Gastrocnemius medialis (tissue), 4 donors: Measurements from ENCODE around the gene FNTB.

Source experiments
- POLR2A ChIP-seq, 2 donors: fragments of 450-650 bp; IDR thresholded peaks; one replicate each; pipeline ENCODE4 v1.6.1; 2017; ENCODE audit warnings: antibody characterized with exemption in 2 of 2, mild to moderate bottlenecking in 2 of 2, moderate library complexity in 2 of 2
- TF ChIP-seq, protein P1 (sequence below), 5 experiments: fragments of 450-650 bp in 3 of 5; fragments of 200-600 bp in 2 of 5; sonication (generic) in 2 of 5; IDR thresholded peaks in 4 of 5; conservative IDR thresholded peaks in 1 of 5; 1 replicate in 4 of 5; 2 replicates in 1 of 5; pipeline ENCODE4 v1.5.1; 2016 to 2019; ENCODE audit warnings: antibody characterized with exemption in 5 of 5, mild to moderate bottlenecking in 3 of 5, moderate library complexity in 3 of 5

DNA sequence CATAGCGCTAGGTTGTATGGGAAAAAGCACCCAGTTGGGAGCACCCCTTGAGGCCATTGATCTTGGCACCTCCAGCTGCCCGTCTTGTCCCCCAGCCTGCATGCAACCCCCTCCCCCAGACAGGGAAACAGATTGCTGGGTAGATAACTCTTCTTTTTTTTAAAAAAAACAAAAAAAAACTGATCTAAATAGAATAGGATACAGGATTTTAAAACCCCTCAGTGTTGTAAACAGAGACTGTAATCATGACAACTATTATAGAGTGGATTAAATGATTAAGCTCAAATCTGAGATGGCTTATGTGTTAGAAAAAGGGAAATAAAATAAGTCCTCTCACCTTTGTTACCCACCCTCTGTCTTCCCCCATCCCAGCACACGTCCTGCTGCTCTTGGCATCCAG is 66.8 kb downstream of the FNTB start:
- TF ChIP-seq, protein P1, sequence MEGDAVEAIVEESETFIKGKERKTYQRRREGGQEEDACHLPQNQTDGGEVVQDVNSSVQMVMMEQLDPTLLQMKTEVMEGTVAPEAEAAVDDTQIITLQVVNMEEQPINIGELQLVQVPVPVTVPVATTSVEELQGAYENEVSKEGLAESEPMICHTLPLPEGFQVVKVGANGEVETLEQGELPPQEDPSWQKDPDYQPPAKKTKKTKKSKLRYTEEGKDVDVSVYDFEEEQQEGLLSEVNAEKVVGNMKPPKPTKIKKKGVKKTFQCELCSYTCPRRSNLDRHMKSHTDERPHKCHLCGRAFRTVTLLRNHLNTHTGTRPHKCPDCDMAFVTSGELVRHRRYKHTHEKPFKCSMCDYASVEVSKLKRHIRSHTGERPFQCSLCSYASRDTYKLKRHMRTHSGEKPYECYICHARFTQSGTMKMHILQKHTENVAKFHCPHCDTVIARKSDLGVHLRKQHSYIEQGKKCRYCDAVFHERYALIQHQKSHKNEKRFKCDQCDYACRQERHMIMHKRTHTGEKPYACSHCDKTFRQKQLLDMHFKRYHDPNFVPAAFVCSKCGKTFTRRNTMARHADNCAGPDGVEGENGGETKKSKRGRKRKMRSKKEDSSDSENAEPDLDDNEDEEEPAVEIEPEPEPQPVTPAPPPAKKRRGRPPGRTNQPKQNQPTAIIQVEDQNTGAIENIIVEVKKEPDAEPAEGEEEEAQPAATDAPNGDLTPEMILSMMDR (IDR thresholded peaks at IDR 0.05 in 4 of 5, conservative IDR thresholded peaks at IDR 0.05 in 1 of 5): no peak
- TF ChIP-seq POLR2A (IDR thresholded peaks at IDR 0.05): no peak
